K562 (cell line): ENCODE data around the gene ZNF234. TPM values are rescaled to one million over a fixed set of nuclear protein-coding genes. Genes with fewer than 3 reads are reported as not detected.

Experiments used
- ATAC-seq: fragments of 200-7000 bp; cut with Tn5 transposase; 3 replicates; pipeline ENCODE4 v1.9.1; 2020; ENCODE audit warnings: moderate library complexity
- BruUV-seq: library from RNA; stranded (reverse); fragments of 400-500 nt; replicated peaks from 2 replicates; lab custom pipeline; 2021; lab: Mats Ljungman, UMichigan
- CTCF ChIA-PET: fragments of 300-600 bp; formaldehyde crosslinking; extraction: SDS; loops from one replicate; lab custom pipeline; 2021; ENCODE audit warnings: low intra/inter-chr PET ratio; lab: Yijun Ruan, JAX
- POLR2A ChIA-PET: fragments of 300-600, 350-650 bp; sonication (Branson Sonifier 250); formaldehyde crosslinking; extraction: SDS; loops from one replicate; lab custom pipeline; 2021; ENCODE audit warnings: antibody characterized with exemption, inconsistent platforms; lab: Yijun Ruan, JAX
- DNase-seq, 4 experiments: peaks; one replicate each; pipeline versions ENCODE4 v3.0.0 to v3.0.0-alpha.2; 2011 to 2018; ENCODE audit warnings: low spot score in 3 of 4, mixed read lengths in 3 of 4; ENCODE audit errors: extremely low read depth in 1 of 4
- FAIRE-seq: peaks from 2 replicates; lab custom pipeline; 2011; peaks lifted over from hg19 to GRCh38; lab: Jason Lieb, UNC
- H2AFZ ChIP-seq: 2 replicates; pipeline ENCODE4 v1.6.0; 2011; ENCODE audit warnings: low read depth, low read length, control low read depth, inconsistent platforms
- H3K27ac ChIP-seq: fragments of 200-600 bp; 3 replicates; pipeline ENCODE4 v1.8.0; 2011; ENCODE audit warnings: low read depth, mild to moderate bottlenecking, control low read depth, inconsistent platforms, low read length, moderate library complexity, mixed read lengths; ENCODE audit errors: extremely low read depth
- H3K27me3 ChIP-seq, 2 experiments: fragments of 300-600 bp in 1 of 2; 2 replicates in 1 of 2; 3 replicates in 1 of 2; pipeline versions ENCODE4 v1.6.0 to v1.8.0; 2011; ENCODE audit warnings: inconsistent platforms in 2 of 2, low read length in 2 of 2, mild to moderate bottlenecking in 1 of 2, mixed read lengths in 1 of 2, moderate library complexity in 1 of 2; ENCODE audit not compliant: control insufficient read depth in 2 of 2, insufficient read depth in 2 of 2
- H3K36me3 ChIP-seq: fragments of 300-600 bp; 3 replicates; pipeline ENCODE4 v1.8.0; 2011; ENCODE audit warnings: mild to moderate bottlenecking, low read length, inconsistent platforms; ENCODE audit not compliant: control insufficient read depth, insufficient read depth
- H3K4me1 ChIP-seq, 2 experiments: fragments of 200-600 bp in 1 of 2; replicated peaks in 1 of 2; 2 replicates in 1 of 2; 3 replicates in 1 of 2; pipeline versions ENCODE4 v1.5.1 to v1.8.0; 2011; ENCODE audit warnings: inconsistent platforms in 2 of 2, low read length in 2 of 2, mild to moderate bottlenecking in 1 of 2, mixed read lengths in 1 of 2, moderate library complexity in 1 of 2; ENCODE audit not compliant: control insufficient read depth in 2 of 2, insufficient read depth in 2 of 2
- H3K4me2 ChIP-seq: 2 replicates; pipeline ENCODE4 v1.6.1; 2011; ENCODE audit warnings: low read length, control low read depth, inconsistent platforms, mixed read lengths; ENCODE audit not compliant: insufficient read depth
- H3K4me3 ChIP-seq: fragments of 200-600 bp; sonication (generic), shearing (Covaris generic); 2 replicates; pipeline ENCODE4 v1.5.1; 2016; ENCODE audit warnings: control low read depth, inconsistent platforms
- H3K79me2 ChIP-seq: fragments of 200-600 bp; 3 replicates; pipeline ENCODE4 v1.8.0; 2011; ENCODE audit warnings: low read length, inconsistent platforms; ENCODE audit not compliant: control insufficient read depth, insufficient read depth
- H3K9ac ChIP-seq, 2 experiments: 2 replicates each; pipeline versions ENCODE4 v1.6.0 to v1.6.1; 2011; ENCODE audit warnings: low read depth in 2 of 2, low read length in 2 of 2, control low read depth in 1 of 2, inconsistent platforms in 1 of 2, mild to moderate bottlenecking in 1 of 2, mixed read lengths in 1 of 2; ENCODE audit not compliant: insufficient read depth in 1 of 2
- H3K9me1 ChIP-seq: one replicate; pipeline ENCODE4 v1.6.0; 2011; ENCODE audit warnings: inconsistent platforms, mild to moderate bottlenecking, low read length, moderate library complexity; ENCODE audit not compliant: control insufficient read depth, insufficient read depth
- H3K9me3 ChIP-seq: replicated peaks from 2 replicates; pipeline ENCODE4 v1.5.1; 2011; ENCODE audit warnings: low read depth, low read length, inconsistent platforms; ENCODE audit not compliant: control insufficient read depth, insufficient read depth
- H4K20me1 ChIP-seq: replicated peaks from 2 replicates; pipeline ENCODE4 v1.6.1; 2011; ENCODE audit warnings: low read length, inconsistent platforms, mixed read lengths; ENCODE audit not compliant: control insufficient read depth, insufficient read depth
- BACH1 ChIP-seq: fragments of 200-800 bp; sonication (Bioruptor generic); IDR thresholded peaks from 2 replicates; pipeline ENCODE4 v1.6.1; 2016; ENCODE audit warnings: missing genetic modification characterization, missing compliant biosample characterization
- EHMT2 ChIP-seq: fragments of 450-650 bp; IDR thresholded peaks from 2 replicates; pipeline ENCODE4 v1.6.1; 2018; ENCODE audit warnings: antibody characterized with exemption
- EP400 ChIP-seq: fragments of 450-650 bp; IDR thresholded peaks from 2 replicates; pipeline ENCODE4 v1.6.1; 2017; ENCODE audit warnings: antibody characterized with exemption, mild to moderate bottlenecking, moderate library complexity
- ETV5 ChIP-seq: sonication (generic); formaldehyde crosslinking; IDR thresholded peaks from 2 replicates; pipeline ENCODE4 v1.4.0; 2020; ENCODE audit warnings: low read depth, mild to moderate bottlenecking, missing genetic modification reagents
- KAT7 ChIP-seq: sonication (generic); formaldehyde crosslinking; IDR thresholded peaks from 2 replicates; pipeline ENCODE4 v1.8.0; 2022; ENCODE audit warnings: missing genetic modification reagents, mild to moderate bottlenecking, borderline replicate concordance
- L3MBTL2 ChIP-seq: fragments of 450-650 bp; IDR thresholded peaks from 2 replicates; pipeline ENCODE4 v1.6.1; 2016; ENCODE audit warnings: mild to moderate bottlenecking, moderate library complexity
- MAZ ChIP-seq, 2 experiments: fragments of 450-650 bp in 1 of 2; sonication (generic) in 1 of 2; formaldehyde crosslinking; IDR thresholded peaks in 1 of 2; conservative IDR thresholded peaks in 1 of 2; 2 replicates each; pipeline versions ENCODE4 v1.4.0 to v1.5.0; 2020; ENCODE audit warnings: mild to moderate bottlenecking in 1 of 2, missing genetic modification reagents in 1 of 2
- NCOA1 ChIP-seq: fragments of 450-650 bp; IDR thresholded peaks from 2 replicates; pipeline ENCODE4 v1.6.1; 2016; ENCODE audit warnings: low read depth
- RAD51 ChIP-seq: fragments of 450-650 bp; IDR thresholded peaks from 2 replicates; pipeline ENCODE4 v1.7.1; 2016; ENCODE audit warnings: low read depth, mild to moderate bottlenecking, borderline replicate concordance
- SREBF2 ChIP-seq: sonication (generic); formaldehyde crosslinking; IDR thresholded peaks from 2 replicates; pipeline ENCODE4 v1.4.0; 2020; ENCODE audit warnings: mild to moderate bottlenecking, missing genetic modification reagents
- TAF1 ChIP-seq: IDR thresholded peaks from 2 replicates; pipeline ENCODE4 v1.6.1; 2011; ENCODE audit warnings: mild to moderate bottlenecking, low read length, moderate library complexity; ENCODE audit not compliant: insufficient read depth, control insufficient read depth, severe bottlenecking; ENCODE audit errors: extremely low read depth
- TBL1XR1 ChIP-seq, 2 experiments: IDR thresholded peaks; 2 replicates each; pipeline ENCODE4 v1.6.1; 2012; ENCODE audit warnings: improper control_type of control experiment in 2 of 2, low read length in 2 of 2, mild to moderate bottlenecking in 1 of 2
- TCF7L2 ChIP-seq: fragments of 150-350 bp; IDR thresholded peaks from 2 replicates; pipeline ENCODE4 v1.6.1; 2016; ENCODE audit warnings: low read depth, mild to moderate bottlenecking, low read length, moderate library complexity
- TFAP4 ChIP-seq: sonication (generic); formaldehyde crosslinking; IDR thresholded peaks from 2 replicates; pipeline ENCODE4 v1.8.0; 2022; ENCODE audit warnings: missing genetic modification reagents, mild to moderate bottlenecking, moderate library complexity, borderline replicate concordance
- ZBTB34 ChIP-seq: fragments of 250-450 bp; sonication (Bioruptor Pico); IDR thresholded peaks from 2 replicates; pipeline ENCODE4 v1.8.0; 2021; ENCODE audit warnings: mild to moderate bottlenecking, moderate library complexity
- ZNF696 ChIP-seq: fragments of 250-450 bp; sonication (Bioruptor Pico); conservative IDR thresholded peaks from 2 replicates; pipeline ENCODE4 v1.4.0; 2020; ENCODE audit warnings: mild to moderate bottlenecking, moderate library complexity
- ZNF766 ChIP-seq: fragments of 200-800 bp; sonication (Bioruptor generic); conservative IDR thresholded peaks from 2 replicates; pipeline ENCODE4 v1.6.1; 2016; ENCODE audit warnings: missing genetic modification characterization, missing compliant biosample characterization
- WGBS: fragments of 100-300 bp; shearing (Covaris generic); methylation state at CpG from one replicate; pipeline ENCODE4 v1.1.6; 2016; ENCODE audit warnings: low coverage, mixed read lengths; ENCODE audit not compliant: insufficient coverage; ENCODE audit errors: missing lambda C conversion rate; 5-methylcytosine and 5-hydroxymethylcytosine counted together
- in situ Hi-C: fragments of 300-500 bp; cut with MboI; formaldehyde crosslinking; loops from 4 replicates; pipeline ENCODE4 v1.15.0; 2018; ENCODE audit warnings: inconsistent platforms, mixed read lengths
- intact Hi-C: fragments of 100-400 bp; cut with micrococcal nuclease; formaldehyde crosslinking; loops from 2 replicates; pipeline ENCODE4 v1.14.2; 2022
- polyA plus RNA-seq, 8 experiments: library from polyadenylated mRNA; depleted of rRNA in 4 of 8; stranded (reverse) in 5 of 8; unstranded in 3 of 8; fragments of >200 nt; fragmentation: Nextera tagmentation in 2 of 8; fragmentation: Illumina TruSeq in 1 of 8; extraction: Ambion mirVana in 2 of 8; extraction: Trizol in 1 of 8; gene quantifications; 2 replicates each; pipeline versions ENCODE4 v1.2.1 to v1.2.3, GENCODE V29; 2011 to 2014; ENCODE audit warnings: inconsistent platforms in 1 of 8, missing spikeins in 1 of 8
- total RNA-seq, 7 experiments: library from RNA; depleted of rRNA in 6 of 7; stranded (reverse); fragments of >200 nt in 6 of 7; fragmentation: Illumina TruSeq in 2 of 7; extraction: Trizol in 2 of 7; gene quantifications; 2 replicates each; pipeline versions ENCODE4 v1.2.1 to v1.2.3, GENCODE V29; 2011 to 2021; ENCODE audit warnings: low replicate concordance in 1 of 7
- TF ChIP-seq, protein P1 (sequence below): conservative IDR thresholded peaks from 2 replicates; pipeline ENCODE4 v1.6.1; 2011; ENCODE audit warnings: low read depth, mild to moderate bottlenecking, low read length; ENCODE audit not compliant: control insufficient read depth

ZNF234 gene
- total and polyA plus RNA-seq, 9 of the 15 experiments (the other 6 are each of a cell fraction or from before 2014, with no cell fraction given) = 0.82 to 2.9 (median 1.5) TPM

DNA sequence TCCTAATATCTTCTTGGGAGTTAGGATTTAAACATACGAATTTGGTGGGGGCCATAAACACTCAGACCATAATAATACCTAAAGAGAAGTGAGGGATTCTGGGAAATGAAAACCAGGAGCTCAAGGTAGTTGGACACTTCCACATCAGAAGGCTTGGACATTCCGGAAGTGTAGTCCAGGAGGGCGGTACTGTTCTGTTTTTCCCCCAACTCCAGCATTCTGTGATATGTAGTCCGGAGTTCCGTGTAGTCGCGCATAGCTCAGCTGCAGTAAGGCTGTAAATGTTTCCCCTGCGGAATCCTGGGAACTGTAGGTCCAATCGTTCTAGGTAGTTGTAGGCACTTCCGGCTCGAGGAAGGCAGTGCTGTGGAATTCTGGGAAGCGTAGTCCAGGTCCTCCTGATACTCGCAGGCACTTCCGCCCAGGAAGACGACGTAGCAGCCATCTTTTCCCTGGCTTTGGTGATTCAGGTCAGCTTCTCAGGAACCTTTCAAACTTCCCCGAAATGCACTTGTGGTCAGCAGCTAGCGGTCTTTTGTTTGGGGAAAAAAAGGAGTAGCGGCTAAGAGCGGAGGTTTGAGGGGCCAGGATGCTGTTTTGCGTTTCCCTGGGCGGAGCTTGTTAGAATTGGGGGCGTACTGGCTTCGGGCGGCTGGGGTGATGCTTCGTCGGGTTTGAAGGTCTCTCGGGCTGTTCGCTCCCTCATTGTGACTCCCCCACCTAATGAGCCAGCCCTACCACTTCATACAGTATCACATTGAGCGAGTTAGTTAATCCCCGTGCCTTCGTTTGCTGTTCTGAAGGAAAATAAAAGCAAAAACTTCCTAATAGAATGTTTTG is 23.5 kb downstream of the ZNF234 start, which contains the start of gene ZNF226:
TSS of gene ZNF226 (plus strand) at position 428 of the 840 bp plus-strand sequence. CDS start 4,981 bp downstream, outside the sequence.
- Histone ChIP-seq H3K27ac (peak within 1 kb of the TSS; percentile 80), H3K4me3 (peak within 1 kb of the TSS; percentile 64), H3K9ac (peak within 1 kb of the TSS; percentile 75 to 86), H3K4me2 (peak within 1 kb of the TSS; percentile 93), H3K9me3 (peaks cover 3% of the 10 kb centered on the region; the same call in 1 of the 2 replicates), H3K79me2 (peaks cover 3% of the 10 kb centered on the region; the same call in 2 of the 3 replicates), H3K36me3 (peaks cover 14% of the 10 kb centered on the region; the same call in 2 of the 3 replicates), H3K9me1 (no peaks in the 10 kb centered on the region), H2AFZ (peak within 1 kb of the TSS; percentile 98), H3K27me3 (no peaks in the 10 kb centered on the region), H3K4me1 (no peaks in the 10 kb centered on the region; a peak in 1 of 5 replicates), H4K20me1 (no peaks in the 10 kb centered on the region)
- POLR2A ChIA-PET = interaction anchor here (0.6 to 2.1 kb wide), 14 partner anchors 10 to 738 kb away, joined by 3 to 11 read pairs (median 4); partner anchors contain the start of genes ZNF227 and ZNF235
- intact Hi-C loops (no loop called here), in situ Hi-C loops (no loop called here)
- DNase-seq = peak; percentile 87 to 95 (median 89)
- peak; percentile 99 for ATAC-seq
- no TSS peak for BruUV-seq
- WGBS = under 1% methylated on average over 32 of the region's 32 CpGs
- CTCF ChIA-PET = no interaction called here
- FAIRE-seq = peak; percentile 100
- TF ChIP-seq TBL1XR1 (IDR thresholded peaks at IDR 0.05; ENCODE audit: low read length in 2 of 2) (peak; percentile 63 to 87; a peak in 3 of 4 replicates), EHMT2 (peak; percentile 92), ZNF766 (CRISPR knock-in tag) (peak; percentile 80), NCOA1 (peak; percentile 61; the same call in 1 of the 2 replicates), L3MBTL2 (peak; percentile 67), TCF7L2 (no peak; the same call in none of the 2 replicates), KAT7 (CRISPR knock-in tag) (no peak), ETV5 (CRISPR knock-in tag) (peak; percentile 68), RAD51 (no peak), ZBTB34 (CRISPR knock-in tag) (no peak), ZNF696 (CRISPR knock-in tag) (no peak), BACH1 (tag) (peak; percentile 58; the same call in 1 of the 2 replicates), EP400 (peak; percentile 72), SREBF2 (CRISPR knock-in tag) (no peak), MAZ (CRISPR knock-in tag; conservative IDR thresholded peaks at IDR 0.05 in 1 of 2, IDR thresholded peaks at IDR 0.05 in 1 of 2) (peak; percentile 47 to 58; a peak in 2 of 4 replicates), TFAP4 (CRISPR knock-in tag) (peak; percentile 83), TAF1 (peak; percentile 41)
- TF ChIP-seq, protein P1, sequence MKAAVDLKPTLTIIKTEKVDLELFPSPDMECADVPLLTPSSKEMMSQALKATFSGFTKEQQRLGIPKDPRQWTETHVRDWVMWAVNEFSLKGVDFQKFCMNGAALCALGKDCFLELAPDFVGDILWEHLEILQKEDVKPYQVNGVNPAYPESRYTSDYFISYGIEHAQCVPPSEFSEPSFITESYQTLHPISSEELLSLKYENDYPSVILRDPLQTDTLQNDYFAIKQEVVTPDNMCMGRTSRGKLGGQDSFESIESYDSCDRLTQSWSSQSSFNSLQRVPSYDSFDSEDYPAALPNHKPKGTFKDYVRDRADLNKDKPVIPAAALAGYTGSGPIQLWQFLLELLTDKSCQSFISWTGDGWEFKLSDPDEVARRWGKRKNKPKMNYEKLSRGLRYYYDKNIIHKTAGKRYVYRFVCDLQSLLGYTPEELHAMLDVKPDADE = peak; percentile 90
